ENCODE measurements around the gene NT5DC3. TPM values are rescaled to one million over a fixed set of nuclear protein-coding genes. Genes with fewer than 3 reads are reported as not detected.
A peak's percentile ranks its signal among the peaks of the same experiment; 100 is the strongest.
"Not testable (repeated sequence)": the region's sequence is repeated elsewhere in the genome, so short reads cannot be mapped to it uniquely, and the experiment has no call there.

The NT5DC3 gene
- total RNA-seq, 1 experiment from 2014 or later = 6.6 TPM

- DNase-seq (ENCODE audit: low read depth) = no peak
- in situ Hi-C loops (cut with HindIII; ENCODE audit: low pct_unique_long_range_greater_than_20kb, low sequenced_read_pairs) = no loop called here
Measured at GRCh38 chr12:103817791-103818190, 23.2 kb downstream of the NT5DC3 start.

- in situ Hi-C loops (cut with HindIII; ENCODE audit: low pct_unique_long_range_greater_than_20kb, low sequenced_read_pairs) = no loop called here
- no peak for DNase-seq (ENCODE audit: low read depth)
Measured at GRCh38 chr12:103816663-103817062, 24.4 kb downstream of the NT5DC3 start.

DNA sequence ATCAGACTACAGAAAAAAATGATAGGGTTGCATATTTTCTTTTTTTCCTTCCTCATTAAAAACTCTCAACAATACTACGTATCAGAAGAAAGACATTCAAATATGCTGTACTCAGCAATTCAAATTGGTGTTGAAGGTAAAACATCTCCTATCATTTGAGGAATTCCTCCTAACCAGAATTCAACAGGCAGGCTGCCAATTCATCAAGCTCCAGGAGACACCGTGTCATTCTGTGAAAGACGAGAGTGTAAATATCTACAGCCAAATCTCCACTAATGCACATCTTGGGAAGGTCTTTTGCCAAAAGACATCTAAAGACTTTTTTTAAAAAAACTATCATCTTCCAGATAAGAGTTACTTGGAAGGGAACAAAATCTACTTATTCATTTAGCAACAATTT, 26.6 kb downstream of the NT5DC3 start:
- in situ Hi-C loops (cut with HindIII; ENCODE audit: low pct_unique_long_range_greater_than_20kb, low sequenced_read_pairs) = no loop called here
- no peak for DNase-seq (ENCODE audit: low read depth)

DNA sequence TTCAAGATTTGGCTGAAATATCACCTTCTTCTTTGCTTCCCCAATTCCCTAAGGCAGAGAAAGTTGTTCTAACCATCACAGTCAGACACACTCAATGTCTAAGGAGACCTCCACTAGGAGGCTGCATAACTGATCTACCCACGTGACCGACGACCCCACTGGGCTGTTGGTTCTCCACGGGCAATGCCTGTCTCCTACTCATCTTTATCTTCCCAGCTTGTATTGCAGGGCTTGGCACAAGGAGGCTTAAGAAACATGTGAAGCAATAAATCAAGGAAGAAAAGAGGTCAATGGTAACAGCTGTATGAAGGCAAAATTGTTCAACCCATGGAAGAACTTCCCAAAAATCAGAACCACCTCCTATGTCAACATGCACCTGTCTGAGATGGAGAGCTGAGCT, 27.1 kb downstream of the NT5DC3 start:
- in situ Hi-C loops (cut with HindIII; ENCODE audit: low pct_unique_long_range_greater_than_20kb, low sequenced_read_pairs) = no loop called here
- DNase-seq (ENCODE audit: low read depth) = no peak

DNA sequence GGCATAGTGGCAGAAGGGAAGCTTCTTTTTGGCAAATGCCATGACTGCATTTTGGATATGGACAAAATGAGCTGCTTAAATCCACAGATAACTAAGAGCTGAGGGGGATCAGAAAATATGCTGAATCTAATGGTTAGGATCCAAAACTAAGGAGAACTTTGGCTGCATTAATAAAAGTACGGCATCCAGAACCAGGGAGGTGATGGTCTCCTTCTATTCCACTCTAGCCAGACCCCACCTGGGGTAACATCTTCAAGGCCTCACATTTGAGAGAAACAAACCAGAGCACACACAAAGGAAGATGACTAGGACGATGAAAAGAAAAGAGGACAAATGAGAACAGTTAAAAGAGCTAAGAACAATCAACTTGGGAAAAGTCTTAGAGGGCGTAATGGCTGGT, 27.6 kb downstream of the NT5DC3 start:
- in situ Hi-C loops (cut with HindIII; ENCODE audit: low pct_unique_long_range_greater_than_20kb, low sequenced_read_pairs) = no loop called here
- no peak for DNase-seq (ENCODE audit: low read depth)

GRCh38 chr12:103812789-103813188, 28.2 kb downstream of the NT5DC3 start:
- no peak for DNase-seq (ENCODE audit: low read depth)
- in situ Hi-C loops (cut with HindIII; ENCODE audit: low pct_unique_long_range_greater_than_20kb, low sequenced_read_pairs) = no loop called here

- DNase-seq (ENCODE audit: low read depth) = no peak
- in situ Hi-C loops (cut with HindIII; ENCODE audit: low pct_unique_long_range_greater_than_20kb, low sequenced_read_pairs) = no loop called here
Measured at GRCh38 chr12:103811791-103812190, 29.2 kb downstream of the NT5DC3 start.

DNA sequence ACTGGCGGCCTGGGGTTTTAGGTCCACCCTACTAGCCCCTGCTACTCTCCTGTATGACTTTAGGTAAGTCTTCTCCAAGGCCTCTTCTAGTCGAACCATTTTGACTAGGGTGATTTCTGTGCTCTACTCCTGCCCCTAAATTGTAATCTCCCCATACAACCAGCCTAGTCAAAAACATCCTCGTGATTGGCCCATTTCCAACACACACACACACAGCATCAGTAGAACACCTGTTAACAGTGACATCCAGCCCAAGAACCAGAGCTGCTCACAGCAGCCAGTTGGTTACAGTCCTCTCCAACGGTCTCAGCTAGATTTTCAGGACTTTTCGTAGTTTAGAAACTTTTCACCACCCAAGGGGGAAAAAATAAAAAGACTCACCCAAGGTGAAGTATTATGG, 30.9 kb downstream of the NT5DC3 start:
- in situ Hi-C loops (cut with HindIII; ENCODE audit: low pct_unique_long_range_greater_than_20kb, low sequenced_read_pairs) = no loop called here

DNA sequence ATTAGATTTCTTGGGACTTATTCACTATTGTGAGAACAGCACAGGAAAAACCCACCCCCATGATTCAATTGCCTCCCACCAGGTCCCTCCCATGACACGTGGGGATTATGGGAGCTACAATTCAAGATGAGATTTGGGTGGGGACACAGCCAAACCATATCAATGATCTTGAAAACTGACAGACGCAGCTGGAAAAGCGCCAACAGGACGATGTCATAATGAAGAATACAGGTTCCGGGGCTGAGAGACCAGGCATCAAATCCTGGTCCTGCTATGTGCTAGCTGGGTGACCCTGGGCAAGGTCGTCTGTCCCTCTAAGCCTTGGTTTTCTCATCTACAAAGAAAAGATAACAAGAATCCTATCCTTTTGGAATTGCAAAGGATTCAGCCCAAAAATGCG, 31.4 kb downstream of the NT5DC3 start:
- DNase-seq (ENCODE audit: low read depth); in situ Hi-C loops (cut with HindIII; ENCODE audit: low pct_unique_long_range_greater_than_20kb, low sequenced_read_pairs): not testable (repeated sequence)

More for the DNA sequence above, 30.9 kb downstream of the NT5DC3 start:
- DNase-seq (ENCODE audit: low read depth) = no peak

DNA sequence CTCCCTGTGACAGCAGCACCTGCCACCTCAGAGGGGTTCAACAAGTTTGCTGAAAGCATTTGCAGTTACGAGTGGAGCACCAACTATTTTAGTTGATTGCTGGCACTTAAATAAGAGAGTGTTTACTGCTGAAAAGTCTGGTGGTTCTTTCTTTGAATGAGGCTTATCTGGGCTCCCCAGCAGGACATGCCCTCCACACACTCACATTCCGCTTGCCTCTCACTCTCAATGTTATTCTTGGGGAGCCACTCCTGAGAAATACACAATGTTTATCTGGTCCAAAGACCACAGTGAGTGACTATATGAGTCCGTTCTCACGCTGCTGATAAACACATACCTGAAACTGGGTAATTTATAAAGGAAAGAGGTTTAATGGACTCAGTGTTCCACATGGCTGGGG, 31.9 kb downstream of the NT5DC3 start:
- in situ Hi-C loops (cut with HindIII; ENCODE audit: low pct_unique_long_range_greater_than_20kb, low sequenced_read_pairs) = no loop called here
- DNase-seq (ENCODE audit: low read depth) = no peak

GRCh38 chr12:103808239-103808880, 32.7 kb downstream of the NT5DC3 start:
- no peak for DNase-seq (ENCODE audit: low read depth)
- in situ Hi-C loops (cut with HindIII; ENCODE audit: low pct_unique_long_range_greater_than_20kb, low sequenced_read_pairs) = no loop called here

DNA sequence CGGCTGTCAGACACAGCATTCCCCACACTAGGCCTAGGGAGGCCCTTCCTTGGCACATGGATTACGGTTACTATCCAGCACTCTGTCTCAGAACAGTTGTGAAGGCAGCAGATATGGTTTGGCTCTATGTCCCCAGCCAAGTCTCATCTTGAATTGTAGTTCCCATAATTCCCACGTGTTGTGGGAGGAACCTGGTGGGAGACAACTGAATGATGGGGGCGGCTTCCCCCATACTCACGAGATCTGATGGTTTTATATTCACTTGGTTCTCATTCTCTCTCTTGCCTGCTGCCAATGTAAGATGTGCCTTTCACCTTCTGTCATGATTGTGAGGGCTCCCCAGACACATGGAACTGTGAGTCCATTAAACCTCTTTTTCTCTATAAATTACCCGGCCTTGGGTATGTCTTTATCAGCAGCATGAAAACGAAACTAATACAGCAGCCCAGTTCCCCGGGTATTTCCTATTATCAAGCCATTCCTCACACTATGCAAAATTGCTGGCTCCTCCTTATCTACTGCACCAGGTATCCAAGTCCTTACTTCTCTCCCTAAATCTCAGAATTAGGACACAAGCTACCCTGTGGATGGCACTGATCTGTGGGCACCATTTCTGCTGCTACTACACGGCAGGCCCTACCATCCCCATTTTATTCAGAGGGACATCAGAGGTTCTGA, 33.3 kb downstream of the NT5DC3 start:
- in situ Hi-C loops (cut with HindIII; ENCODE audit: low pct_unique_long_range_greater_than_20kb, low sequenced_read_pairs) = no loop called here
- DNase-seq (ENCODE audit: low read depth) = no peak

DNA sequence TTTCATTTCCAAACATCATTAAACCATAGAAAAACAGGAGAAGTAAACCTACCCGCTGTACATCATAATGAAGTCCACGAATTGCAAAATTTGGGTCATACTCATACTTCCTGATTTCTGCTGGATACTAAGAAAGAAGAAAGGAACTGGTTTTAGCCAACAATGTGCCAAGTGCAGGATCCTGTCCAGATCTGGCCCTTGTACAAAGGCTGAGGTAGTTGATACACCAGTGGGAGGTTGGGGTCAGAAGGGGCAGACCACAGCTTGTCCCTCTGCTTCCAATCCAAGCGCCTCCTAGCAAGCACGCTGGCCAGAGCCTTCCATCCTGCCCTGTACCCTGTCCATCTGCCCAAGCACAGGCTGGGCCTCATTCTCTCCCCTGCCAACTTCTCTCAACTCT, 34.2 kb downstream of the NT5DC3 start:
- in situ Hi-C loops (cut with HindIII; ENCODE audit: low pct_unique_long_range_greater_than_20kb, low sequenced_read_pairs) = no loop called here
- DNase-seq (ENCODE audit: low read depth) = no peak

DNA sequence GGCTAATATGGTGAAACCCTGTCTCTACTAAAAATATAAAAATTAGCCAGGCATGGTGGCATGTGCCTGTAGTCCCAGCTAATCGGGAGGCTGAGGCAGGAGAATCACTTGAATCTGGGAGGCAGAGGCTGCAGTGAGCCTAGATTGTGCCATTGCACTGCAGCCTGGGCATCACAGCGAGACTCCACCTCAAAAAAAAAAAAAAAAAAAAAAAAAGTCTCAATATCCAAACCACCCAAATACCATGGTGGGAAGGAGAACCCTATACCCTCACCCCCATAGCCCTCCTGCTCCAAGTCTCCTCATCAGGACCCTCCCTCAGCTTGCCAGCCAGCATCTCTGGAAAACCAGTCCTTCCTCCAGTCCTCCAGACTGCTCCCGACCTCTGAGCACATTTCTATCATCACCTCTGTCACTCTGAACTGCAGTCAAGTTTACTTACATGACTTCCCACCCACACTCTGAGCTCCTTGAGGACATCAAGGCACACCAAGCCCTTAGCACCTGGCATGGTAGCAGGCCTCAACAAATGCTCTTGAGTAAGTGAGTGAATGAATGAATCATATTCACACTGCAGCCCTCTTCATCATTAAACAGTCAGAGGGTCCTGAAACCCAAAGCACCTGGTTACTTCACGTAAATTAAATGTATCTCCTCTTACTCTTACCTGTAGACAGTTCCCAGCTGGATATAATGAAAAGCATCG, 35.2 kb downstream of the NT5DC3 start:
- DNase-seq (ENCODE audit: low read depth) = no peak
- in situ Hi-C loops (cut with HindIII; ENCODE audit: low pct_unique_long_range_greater_than_20kb, low sequenced_read_pairs) = no loop called here

- in situ Hi-C loops (cut with HindIII; ENCODE audit: low pct_unique_long_range_greater_than_20kb, low sequenced_read_pairs) = no loop called here
Measured at GRCh38 chr12:103803847-103804246, 37.2 kb downstream of the NT5DC3 start.

GRCh38 chr12:103802586-103802886, 38.5 kb downstream of the NT5DC3 start:
- in situ Hi-C loops (cut with HindIII; ENCODE audit: low pct_unique_long_range_greater_than_20kb, low sequenced_read_pairs) = no loop called here
- DNase-seq (ENCODE audit: low read depth) = no peak

More at GRCh38 chr12:103803847-103804246, 37.2 kb downstream of the NT5DC3 start:
- no peak for DNase-seq (ENCODE audit: low read depth)

- in situ Hi-C loops (cut with HindIII; ENCODE audit: low pct_unique_long_range_greater_than_20kb, low sequenced_read_pairs) = no loop called here
- peak; percentile 60 for DNase-seq (ENCODE audit: low read depth)
Measured at GRCh38 chr12:103801709-103802585, 39.1 kb downstream of the NT5DC3 start.

DNA sequence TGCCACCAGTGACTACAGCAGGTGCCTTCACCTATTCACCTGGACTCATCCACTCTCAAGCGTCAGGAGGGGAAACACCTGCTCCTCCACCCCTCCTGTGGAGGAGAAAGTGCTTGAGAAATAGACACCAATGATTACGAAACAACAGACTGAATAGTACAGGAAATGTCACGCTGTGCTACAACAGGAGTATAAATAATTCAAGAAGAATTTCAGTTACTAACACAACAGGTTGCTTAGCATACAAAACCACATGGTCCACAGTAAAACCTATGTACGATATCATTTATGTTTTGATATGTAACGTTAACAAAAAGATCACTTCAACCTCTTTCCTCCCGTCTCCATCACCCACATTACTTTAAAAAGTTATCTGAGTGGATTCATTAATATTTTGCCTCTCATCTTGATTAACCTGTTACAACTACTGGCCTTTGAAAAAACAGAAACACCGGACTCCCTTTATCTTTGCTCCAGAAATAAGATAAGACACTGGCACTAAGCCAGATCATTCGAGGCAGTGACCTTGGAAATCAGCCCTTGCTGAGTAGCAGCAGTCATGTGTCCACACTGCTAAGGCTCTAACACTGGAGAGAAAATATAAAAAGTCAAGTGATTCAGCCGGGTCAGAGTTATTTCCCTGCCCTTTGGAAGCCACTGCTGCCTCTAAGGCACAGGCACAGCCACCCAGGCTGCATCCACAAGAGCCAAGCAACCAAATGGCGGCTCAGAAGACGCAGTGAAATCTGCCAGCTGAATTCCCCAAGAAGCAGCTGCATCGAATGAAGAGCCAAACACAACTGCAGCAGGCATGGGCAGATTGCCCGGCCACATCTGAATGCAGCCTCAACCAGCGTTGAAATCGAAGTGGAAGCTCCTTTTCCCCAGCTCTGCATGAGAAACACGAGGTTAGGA, 40.9 kb downstream of the NT5DC3 start:
- DNase-seq (ENCODE audit: low read depth) = peak; percentile 33
- in situ Hi-C loops (cut with HindIII; ENCODE audit: low pct_unique_long_range_greater_than_20kb, low sequenced_read_pairs) = no loop called here

Data from Caki2 (cell line).